Right lobe of liver (tissue), 6 donors: Measurements from ENCODE around the gene MALAT1. TPM values are rescaled to one million over a fixed set of nuclear protein-coding genes. Genes with fewer than 3 reads are reported as not detected.

Source experiments
- ATAC-seq, 4 donors: fragments of 200-7000 bp; cut with Tn5 transposase; one replicate each; pipeline ENCODE4 v1.9.1; 2020; ENCODE audit warnings: mild to moderate bottlenecking in 4 of 4, moderate library complexity in 4 of 4
- DNase-seq, 3 donors: peaks; one replicate each; pipeline ENCODE4 v3.0.0-alpha.2; 2020
- H3K27ac ChIP-seq, 3 donors: fragments of 200-600 bp; one replicate each; pipeline ENCODE4 v1.8.0; 2022
- H3K27me3 ChIP-seq, 2 donors: fragments of 200-600 bp; one replicate each; pipeline ENCODE4 v1.8.0; 2022
- H3K36me3 ChIP-seq, 4 donors: fragments of 200-600 bp; sonication (generic) in 1 of 4; one replicate each; pipeline versions ENCODE4 v1.5.1 to v1.8.0; 2017 to 2022; ENCODE audit warnings: control low read depth in 1 of 4
- H3K4me1 ChIP-seq, 4 donors: fragments of 200-600 bp; sonication (generic) in 1 of 4; one replicate each; pipeline versions ENCODE4 v1.5.1 to v1.8.0; 2017 to 2022; ENCODE audit warnings: control low read depth in 1 of 4
- H3K4me3 ChIP-seq, 3 donors: fragments of 200-600 bp; one replicate each; pipeline ENCODE4 v1.8.0; 2022
- H3K9me3 ChIP-seq, 4 donors: fragments of 200-600 bp; sonication (generic) in 1 of 4; one replicate each; pipeline versions ENCODE4 v1.5.1 to v1.8.0; 2017 to 2022; ENCODE audit warnings: control low read depth in 1 of 4
- POLR2A ChIP-seq: fragments of 450-650 bp; IDR thresholded peaks from one replicate; pipeline ENCODE4 v1.6.1; 2017; ENCODE audit warnings: antibody characterized with exemption, mild to moderate bottlenecking
- WGBS: methylation state at CpG from one replicate; pipeline ENCODE4 v1.1.6; 2018; ENCODE audit warnings: low coverage, low lambda C conversion rate; ENCODE audit not compliant: insufficient coverage; ENCODE audit errors: missing lambda C conversion rate; 5-methylcytosine and 5-hydroxymethylcytosine counted together
- intact Hi-C, 2 donors: fragments of 100-400 bp; cut with DNase I; formaldehyde crosslinking; loops; one replicate each; pipeline versions ENCODE4 v1.11.2 to v1.14.1; 2022
- total RNA-seq, 6 experiments: library from RNA; depleted of rRNA in 2 of 6; stranded (reverse); fragments of >200 nt in 2 of 6; fragmentation: NEBNext Ultra II Directional in 3 of 6; extraction: Animal tissue kit (Norgen Biotek cat#: 25700) in 3 of 6; gene quantifications; one replicate each; pipeline versions ENCODE4 v1.1.0 to v1.2.4, GENCODE V29; 2016 to 2023
- TF ChIP-seq, protein P1 (sequence below), 4 donors: fragments of 200-600 bp in 3 of 4; fragments of 450-650 bp in 1 of 4; IDR thresholded peaks; one replicate each; pipeline versions ENCODE4 v1.5.1 to v1.8.0; 2016 to 2022; ENCODE audit warnings: antibody characterized with exemption in 4 of 4, mild to moderate bottlenecking in 2 of 4
- donor health status: DM: no; HTN: yes; CAD: no.
- donor health status: DM: no; HTN: no; CAD: no.
- donor health status: DM: no; HTN: no; CAD: no.
- donor health status: DM: no; HTN: yes; CAD: no.
- donor health status: DM: no; HTN: yes; CAD: no.

Gene MALAT1
- total RNA-seq, 6 experiments from 2014 or later = 2,716 to 5,163 (median 3,933) TPM

DNA sequence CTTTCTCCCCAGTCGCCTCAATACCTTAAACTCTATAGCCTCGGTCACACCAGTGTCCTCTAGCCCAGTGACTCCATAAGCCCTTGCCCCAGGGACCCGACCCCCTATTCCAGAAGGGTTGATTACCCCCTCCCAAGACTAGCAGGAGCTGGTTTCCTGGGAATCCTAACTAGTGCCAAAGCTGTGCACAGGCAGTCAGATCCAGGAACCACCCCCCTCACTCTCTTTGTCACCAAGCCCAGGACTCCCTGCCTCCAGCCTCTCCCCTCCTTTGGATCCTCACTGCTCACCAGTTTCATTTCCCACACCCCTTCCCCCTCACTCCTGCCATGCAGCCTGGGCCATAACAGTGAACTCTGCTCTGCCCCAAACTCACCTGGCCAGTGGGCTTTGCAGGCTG is 49.5 kb downstream of the MALAT1 start:
- 95% methylated on average over 3 of the region's 3 CpGs for WGBS
- intact Hi-C loops = no loop called here
- ATAC-seq (no peak), DNase-seq (no peak)
- Histone ChIP-seq H3K27ac (no peak overlapping the region), H3K27me3 (no peaks in the 10 kb centered on the region), H3K9me3 (no peaks in the 10 kb centered on the region), H3K4me1 (peaks cover 0 to 32% (median 9%) of the 10 kb centered on the region in 4 donors), H3K4me3 (no peak overlapping the region), H3K36me3 (no peaks in the 10 kb centered on the region)
- TF ChIP-seq, protein P1, sequence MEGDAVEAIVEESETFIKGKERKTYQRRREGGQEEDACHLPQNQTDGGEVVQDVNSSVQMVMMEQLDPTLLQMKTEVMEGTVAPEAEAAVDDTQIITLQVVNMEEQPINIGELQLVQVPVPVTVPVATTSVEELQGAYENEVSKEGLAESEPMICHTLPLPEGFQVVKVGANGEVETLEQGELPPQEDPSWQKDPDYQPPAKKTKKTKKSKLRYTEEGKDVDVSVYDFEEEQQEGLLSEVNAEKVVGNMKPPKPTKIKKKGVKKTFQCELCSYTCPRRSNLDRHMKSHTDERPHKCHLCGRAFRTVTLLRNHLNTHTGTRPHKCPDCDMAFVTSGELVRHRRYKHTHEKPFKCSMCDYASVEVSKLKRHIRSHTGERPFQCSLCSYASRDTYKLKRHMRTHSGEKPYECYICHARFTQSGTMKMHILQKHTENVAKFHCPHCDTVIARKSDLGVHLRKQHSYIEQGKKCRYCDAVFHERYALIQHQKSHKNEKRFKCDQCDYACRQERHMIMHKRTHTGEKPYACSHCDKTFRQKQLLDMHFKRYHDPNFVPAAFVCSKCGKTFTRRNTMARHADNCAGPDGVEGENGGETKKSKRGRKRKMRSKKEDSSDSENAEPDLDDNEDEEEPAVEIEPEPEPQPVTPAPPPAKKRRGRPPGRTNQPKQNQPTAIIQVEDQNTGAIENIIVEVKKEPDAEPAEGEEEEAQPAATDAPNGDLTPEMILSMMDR (IDR thresholded peaks at IDR 0.05) = no peak
- TF ChIP-seq POLR2A = no peak

GRCh38 chr11:65549096-65549495 is 50.3 kb downstream of the MALAT1 start:
- ATAC-seq = no peak
- Histone ChIP-seq H3K9me3 (no peaks in the 10 kb centered on the region), H3K4me3 (no peak overlapping the region), H3K27ac (no peak overlapping the region), H3K4me1 (peaks cover 0 to 32% (median 9%) of the 10 kb centered on the region in 4 donors), H3K27me3 (no peaks in the 10 kb centered on the region), H3K36me3 (no peaks in the 10 kb centered on the region)
- no peak for DNase-seq
- TF ChIP-seq, protein P1 (IDR thresholded peaks at IDR 0.05) = no peak
- WGBS = 100% methylated on average over 3 of the region's 3 CpGs
- intact Hi-C loops = no loop called here

DNA sequence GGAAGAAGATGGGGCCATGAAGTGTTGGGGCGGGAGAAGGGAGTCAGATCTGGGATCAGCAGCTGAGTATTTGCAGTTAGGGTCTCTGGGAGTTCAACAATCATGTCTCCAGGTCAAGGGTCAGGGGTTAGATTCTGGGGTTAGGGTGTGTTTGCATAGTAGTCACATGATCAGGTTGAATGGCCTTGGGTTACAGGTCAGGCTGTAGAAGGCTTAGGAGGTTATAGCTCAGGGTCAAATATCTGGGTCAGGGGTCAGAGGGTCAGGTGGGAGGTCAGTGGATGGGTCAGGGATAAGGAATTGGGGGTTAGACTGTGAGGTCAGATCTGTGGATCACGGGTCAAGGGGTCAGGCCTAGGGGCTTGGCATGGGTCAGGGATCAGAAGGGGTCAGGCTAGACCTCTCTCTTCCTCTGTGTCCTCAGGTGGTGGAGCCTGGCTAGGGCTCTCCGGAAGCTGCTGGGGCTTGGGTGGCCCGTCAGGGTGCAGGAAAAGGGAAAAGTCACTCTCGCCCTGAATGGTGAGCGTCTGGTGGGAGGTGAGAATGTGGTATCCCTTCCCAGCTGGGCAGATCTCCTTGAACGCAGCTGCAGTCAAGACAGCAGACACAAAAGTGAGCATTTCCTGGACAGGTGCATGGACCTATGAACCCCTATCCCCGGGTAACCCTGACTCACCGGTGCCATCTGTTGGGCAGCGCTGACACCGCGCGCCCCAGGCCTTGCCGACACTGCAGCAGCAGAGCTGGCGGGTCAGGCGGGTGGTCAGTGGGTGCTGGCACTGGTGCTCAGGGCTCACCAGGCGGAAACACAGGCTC is 52.9 kb downstream of the MALAT1 start:
- H3K9me3 ChIP-seq = no peaks in the 10 kb centered on the region
- intact Hi-C loops = no loop called here
- DNase-seq (peak; percentile 78 to 85 (median 80)), ATAC-seq (peak; percentile 53 to 74 (median 68))
- H3K27me3 ChIP-seq = no peaks in the 10 kb centered on the region
- no peak for TF ChIP-seq POLR2A
- TF ChIP-seq, protein P1 (IDR thresholded peaks at IDR 0.05) = peak; percentile 36 to 66 (median 40)
- H3K27ac ChIP-seq = peak overlapping the region; percentile 33 to 91 (median 65)
- WGBS = 37% methylated on average over 3 of the region's 17 CpGs
- peak overlapping the region in 2 of 3 donors; percentile 29 to 48 for H3K4me3 ChIP-seq
- no peaks in the 10 kb centered on the region for H3K36me3 ChIP-seq
- H3K4me1 ChIP-seq = peaks cover 0 to 25% (median 4%) of the 10 kb centered on the region in 4 donors

DNA sequence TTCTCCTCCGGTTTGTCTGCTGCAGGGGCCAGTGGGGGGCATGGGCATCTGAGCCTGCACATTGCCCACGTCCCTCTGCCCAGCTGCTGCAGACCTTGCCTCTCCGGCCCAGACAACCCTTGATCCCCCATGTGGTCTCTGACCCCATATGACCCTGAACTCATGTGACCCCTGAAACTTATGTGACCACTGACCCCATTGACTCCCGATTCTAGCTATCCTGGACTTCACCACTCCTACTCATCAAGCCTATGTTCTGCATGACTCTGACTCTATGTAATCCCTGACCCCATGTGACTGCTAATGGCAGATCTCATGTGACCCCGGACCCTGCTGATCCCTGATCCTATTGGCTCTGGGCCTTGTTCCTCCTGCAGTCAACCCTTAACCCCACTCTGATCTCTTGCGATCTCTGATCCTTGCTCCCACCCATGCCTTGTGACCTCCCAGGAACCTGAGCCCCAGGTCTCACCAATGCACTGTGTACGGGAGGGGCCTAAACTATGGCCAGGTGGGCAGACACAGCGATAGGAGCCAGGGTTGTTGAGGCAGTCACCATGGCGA is 53.6 kb downstream of the MALAT1 start:
- Histone ChIP-seq H3K4me1 (peaks cover 0 to 25% (median 4%) of the 10 kb centered on the region in 4 donors), H3K27ac (peak overlapping the region in 1 of 3 donors; percentile 91), H3K4me3 (no peak overlapping the region), H3K9me3 (no peaks in the 10 kb centered on the region), H3K27me3 (no peaks in the 10 kb centered on the region), H3K36me3 (no peaks in the 10 kb centered on the region)
- intact Hi-C loops = no loop called here
- WGBS = 80% methylated on average over 3 of the region's 9 CpGs
- TF ChIP-seq POLR2A = no peak
- TF ChIP-seq, protein P1 (IDR thresholded peaks at IDR 0.05) = no peak
- DNase-seq = no peak
- ATAC-seq = no peak
